OCI-LY3 (cell line): ENCODE results near the gene PDE4D.

ENCODE experiments used
- H2AFZ ChIP-seq: fragments of 200-600, 300-600 bp; shearing (Covaris generic); 2 replicates; pipeline ENCODE4 v1.6.0; 2014; ENCODE audit warnings: antibody characterized with exemption, low read depth, low read length
- H3K27ac ChIP-seq: fragments of 200-600, 300-600 bp; sonication (generic); 2 replicates; pipeline ENCODE4 v1.5.1; 2014; ENCODE audit warnings: mild to moderate bottlenecking, low read length, moderate library complexity, mixed read lengths
- H3K27me3 ChIP-seq: fragments of 200-600, 300-600 bp; sonication (generic); 2 replicates; pipeline ENCODE4 v1.6.1; 2014; ENCODE audit warnings: low read depth, low read length, mixed read lengths
- H3K36me3 ChIP-seq: fragments of 200-600, 300-600 bp; sonication (generic); replicated peaks from 2 replicates; pipeline ENCODE3; 2014; ENCODE audit warnings: low read depth, low read length, mixed read lengths
- H3K4me1 ChIP-seq: fragments of 300-600, 200-600 bp; sonication (generic); 2 replicates; pipeline ENCODE4 v1.6.1; 2014; ENCODE audit warnings: low read length, mixed read lengths
- H3K4me2 ChIP-seq: fragments of 200-600, 300-600 bp; sonication (generic); 2 replicates; pipeline ENCODE4 v1.6.1; 2014; ENCODE audit warnings: low read length, mixed read lengths
- H3K4me3 ChIP-seq: fragments of 300-600, 200-600 bp; sonication (generic); 2 replicates; pipeline ENCODE4 v1.5.1; 2014; ENCODE audit warnings: antibody characterized with exemption, mild to moderate bottlenecking, low read length, moderate library complexity
- H3K79me2 ChIP-seq: fragments of 300-600, 200-600 bp; shearing (Covaris generic); 2 replicates; pipeline ENCODE4 v1.6.1; 2014; ENCODE audit warnings: mild to moderate bottlenecking, low read length, mixed read lengths
- H3K9ac ChIP-seq: fragments of 300-600, 200-600 bp; shearing (Covaris generic); 2 replicates; pipeline ENCODE4 v1.6.0; 2014; ENCODE audit warnings: mild to moderate bottlenecking, low read length, moderate library complexity
- H3K9me3 ChIP-seq: fragments of 200-600, 300-600 bp; shearing (Covaris generic); 2 replicates; pipeline ENCODE4 v1.6.1; 2014; ENCODE audit warnings: low read length, mixed read lengths; ENCODE audit not compliant: insufficient read depth
- H4K20me1 ChIP-seq: fragments of 200-600, 300-600 bp; sonication (generic); 2 replicates; pipeline ENCODE4 v1.6.1; 2016; ENCODE audit warnings: low read length, mixed read lengths; ENCODE audit not compliant: insufficient read depth
- CTCF ChIP-seq: fragments of 200-600, 300-600 bp; sonication (generic); IDR thresholded peaks from 2 replicates; pipeline ENCODE4 v1.5.1; 2014; ENCODE audit warnings: antibody characterized with exemption, low read length, low read depth
- EZH2phosphoT487 ChIP-seq: fragments of 200-600 bp; shearing (Covaris generic); IDR thresholded peaks from 2 replicates; pipeline ENCODE4 v1.6.1; 2018; ENCODE audit warnings: antibody characterized with exemption, mixed run types, low read depth

PDE4D gene

GRCh38 chr5:59684388-59685190 lies 208.9 kb downstream of the PDE4D start:
- no peak overlapping the region for H3K27ac ChIP-seq
- no peaks in the 10 kb centered on the region for H3K9me3 ChIP-seq
- no peak overlapping the region for H2AFZ ChIP-seq
- TF ChIP-seq EZH2phosphoT487: no peak
- TF ChIP-seq CTCF: no peak
- H3K4me2 ChIP-seq: no peak overlapping the region
- no peaks in the 10 kb centered on the region for H4K20me1 ChIP-seq
- no peak overlapping the region for H3K9ac ChIP-seq
- H3K4me3 ChIP-seq: no peak overlapping the region
- H3K4me1 ChIP-seq: no peaks in the 10 kb centered on the region
- H3K27me3 ChIP-seq: no peaks in the 10 kb centered on the region
- no peaks in the 10 kb centered on the region for H3K36me3 ChIP-seq
- no peaks in the 10 kb centered on the region for H3K79me2 ChIP-seq

- H3K4me2 ChIP-seq: no peak overlapping the region
- TF ChIP-seq EZH2phosphoT487 (no peak), CTCF (no peak)
- no peaks in the 10 kb centered on the region for H3K79me2 ChIP-seq
- no peaks in the 10 kb centered on the region for H3K27me3 ChIP-seq
- no peaks in the 10 kb centered on the region for H3K4me1 ChIP-seq
- H3K27ac ChIP-seq: no peak overlapping the region
- no peaks in the 10 kb centered on the region for H3K36me3 ChIP-seq
- no peaks in the 10 kb centered on the region for H3K9me3 ChIP-seq
- H2AFZ ChIP-seq: no peak overlapping the region
- no peak overlapping the region for H3K9ac ChIP-seq
- H3K4me3 ChIP-seq: no peak overlapping the region
- H4K20me1 ChIP-seq: no peaks in the 10 kb centered on the region
Observed at GRCh38 chr5:59683311-59683710, 210.2 kb downstream of the PDE4D start.

- H3K4me2 ChIP-seq: no peak overlapping the region
- H4K20me1 ChIP-seq: no peaks in the 10 kb centered on the region
- H3K4me3 ChIP-seq: no peak overlapping the region
- H2AFZ ChIP-seq: no peak overlapping the region
- H3K27ac ChIP-seq: no peak overlapping the region
- no peaks in the 10 kb centered on the region for H3K36me3 ChIP-seq
- H3K79me2 ChIP-seq: no peaks in the 10 kb centered on the region
- H3K9ac ChIP-seq: no peak overlapping the region
- TF ChIP-seq CTCF (no peak), EZH2phosphoT487 (no peak)
- H3K9me3 ChIP-seq: no peaks in the 10 kb centered on the region
- no peaks in the 10 kb centered on the region for H3K27me3 ChIP-seq
- no peaks in the 10 kb centered on the region for H3K4me1 ChIP-seq
Observed at GRCh38 chr5:59682542-59682941, 211.0 kb downstream of the PDE4D start.

- no peak overlapping the region for H3K4me2 ChIP-seq
- no peaks in the 10 kb centered on the region for H3K79me2 ChIP-seq
- no peak overlapping the region for H3K4me3 ChIP-seq
- no peaks in the 10 kb centered on the region for H4K20me1 ChIP-seq
- TF ChIP-seq EZH2phosphoT487 (no peak), CTCF (no peak)
- H3K27ac ChIP-seq: no peak overlapping the region
- no peaks in the 10 kb centered on the region for H3K27me3 ChIP-seq
- H3K4me1 ChIP-seq: no peaks in the 10 kb centered on the region
- H2AFZ ChIP-seq: no peak overlapping the region
- H3K36me3 ChIP-seq: no peaks in the 10 kb centered on the region
- no peaks in the 10 kb centered on the region for H3K9me3 ChIP-seq
- no peak overlapping the region for H3K9ac ChIP-seq
Observed at GRCh38 chr5:59678943-59679342, 214.6 kb downstream of the PDE4D start.
